HepG2 (cell line): ENCODE measurements around the gene LTBR. TPM values are rescaled to one million over a fixed set of nuclear protein-coding genes. Genes with fewer than 3 reads are reported as not detected.
A peak's percentile ranks its signal among the peaks of the same experiment; 100 is the strongest.

ENCODE experiments used
- ATAC-seq: fragments of 200-7000 bp; cut with Tn5 transposase; 3 replicates; pipeline ENCODE4 v1.9.1; 2020; ENCODE audit warnings: mild to moderate bottlenecking, moderate library complexity
- BruUV-seq: library from RNA; stranded (reverse); fragments of 400-500 nt; replicated peaks from 2 replicates; lab custom pipeline; 2021; lab: Mats Ljungman, UMichigan
- CTCF ChIA-PET: fragments of 300-600 bp; formaldehyde crosslinking; extraction: SDS; loops from one replicate; lab custom pipeline; 2021; ENCODE audit warnings: low total read pairs, inconsistent platforms, low intra/inter-chr PET ratio; lab: Yijun Ruan, JAX
- POLR2A ChIA-PET: fragments of 350-600 bp; sonication (Branson Sonifier 250); formaldehyde crosslinking; loops from one replicate; lab custom pipeline; 2020; ENCODE audit warnings: antibody characterized with exemption, inconsistent platforms; lab: Yijun Ruan, JAX
- DNase-seq: peaks from one replicate; pipeline ENCODE4 v3.0.0-alpha.2; 2015; ENCODE audit warnings: low spot score
- FAIRE-seq: peaks from 3 replicates; lab custom pipeline; 2011; peaks lifted over from hg19 to GRCh38; lab: Jason Lieb, UNC
- H2AFZ ChIP-seq: one replicate; pipeline ENCODE4 v1.6.1; 2011; ENCODE audit warnings: low read length, inconsistent platforms
- H3K27ac ChIP-seq: fragments of 300-600 bp; 3 replicates; pipeline ENCODE4 v1.8.0; 2011; ENCODE audit warnings: mixed run types, mild to moderate bottlenecking, mixed read lengths, low read length, inconsistent platforms; ENCODE audit not compliant: insufficient read depth; ENCODE audit errors: extremely low read length
- H3K27me3 ChIP-seq, 2 experiments: fragments of 200-600 bp in 1 of 2; 2 replicates in 1 of 2; 3 replicates in 1 of 2; pipeline versions ENCODE4 v1.6.0 to v1.8.0; 2011; ENCODE audit warnings: low read length in 2 of 2, mild to moderate bottlenecking in 2 of 2, moderate library complexity in 2 of 2, inconsistent platforms in 1 of 2; ENCODE audit not compliant: insufficient read depth in 2 of 2, control insufficient read depth in 1 of 2
- H3K36me3 ChIP-seq, 2 experiments: fragments of 200-600 bp in 1 of 2; replicated peaks in 1 of 2; 2 replicates in 1 of 2; 3 replicates in 1 of 2; pipeline versions ENCODE4 v1.5.1 to v1.8.0; 2011; ENCODE audit warnings: low read length in 2 of 2, inconsistent platforms in 1 of 2; ENCODE audit not compliant: insufficient read depth in 2 of 2, control insufficient read depth in 1 of 2
- H3K4me1 ChIP-seq: 2 replicates; pipeline ENCODE4 v1.5.1; 2012; ENCODE audit warnings: low read length, inconsistent platforms; ENCODE audit not compliant: insufficient read depth
- H3K4me2 ChIP-seq: 2 replicates; pipeline ENCODE4 v1.6.0; 2011; ENCODE audit warnings: low read depth, low read length, inconsistent platforms
- H3K4me3 ChIP-seq, 3 experiments: fragments of 200-600 bp in 1 of 3; sonication (generic), shearing (Covaris generic) in 1 of 3; replicated peaks in 1 of 3; 2 replicates each; pipeline ENCODE4 v1.5.1; 2011 to 2016; ENCODE audit warnings: low read length in 3 of 3, inconsistent platforms in 2 of 3, low read depth in 2 of 3, mild to moderate bottlenecking in 2 of 3, control low read depth in 1 of 3, mixed read lengths in 1 of 3; ENCODE audit not compliant: insufficient read depth in 1 of 3
- H3K79me2 ChIP-seq: one replicate; pipeline ENCODE4 v1.6.1; 2011; ENCODE audit warnings: low read length, inconsistent platforms; ENCODE audit not compliant: insufficient read depth
- H3K9ac ChIP-seq: 2 replicates; pipeline ENCODE4 v1.6.0; 2011; ENCODE audit warnings: mild to moderate bottlenecking, low read depth, low read length, inconsistent platforms; ENCODE audit not compliant: insufficient read depth
- H3K9me3 ChIP-seq: 2 replicates; pipeline ENCODE4 v1.5.1; 2012; ENCODE audit warnings: mild to moderate bottlenecking, low read length
- H4K20me1 ChIP-seq: 2 replicates; pipeline ENCODE4 v1.6.0; 2011; ENCODE audit warnings: inconsistent platforms, mild to moderate bottlenecking, low read length, moderate library complexity; ENCODE audit not compliant: insufficient read depth
- CREB1 ChIP-seq, 2 experiments: fragments of 450-650 bp in 1 of 2; IDR thresholded peaks; 2 replicates each; pipeline ENCODE4 v1.6.1; 2016 to 2017; ENCODE audit warnings: control low read depth in 1 of 2, mild to moderate bottlenecking in 1 of 2, missing compliant biosample characterization in 1 of 2, missing genetic modification characterization in 1 of 2
- EED ChIP-seq: sonication (generic); formaldehyde crosslinking; IDR thresholded peaks from 2 replicates; pipeline ENCODE4 v1.5.0; 2020; ENCODE audit warnings: mild to moderate bottlenecking, missing genetic modification reagents
- ELF4 ChIP-seq: sonication (generic); formaldehyde crosslinking; IDR thresholded peaks from 2 replicates; pipeline ENCODE4 v1.5.0; 2020; ENCODE audit warnings: missing genetic modification reagents, mild to moderate bottlenecking, moderate library complexity, borderline replicate concordance
- GRHL1 ChIP-seq: sonication (generic); formaldehyde crosslinking; conservative IDR thresholded peaks from 2 replicates; pipeline ENCODE4 v1.8.0; 2022; ENCODE audit warnings: missing genetic modification reagents
- HNF4A ChIP-seq: sonication (generic); formaldehyde crosslinking; IDR thresholded peaks from 2 replicates; pipeline ENCODE4 v1.4.0; 2020; ENCODE audit warnings: missing genetic modification reagents
- HNRNPUL1 ChIP-seq: fragments of 200-400 bp; formaldehyde crosslinking; IDR thresholded peaks from 2 replicates; pipeline ENCODE4 v1.6.1; 2017; ENCODE audit warnings: low read depth, mild to moderate bottlenecking, low read length, moderate library complexity
- IKZF1 ChIP-seq: fragments of 450-650 bp; IDR thresholded peaks from 2 replicates; pipeline ENCODE4 v1.7.1; 2016
- LCORL ChIP-seq, 2 experiments: fragments of 450-650 bp in 1 of 2; sonication (generic) in 1 of 2; formaldehyde crosslinking in 1 of 2; IDR thresholded peaks; 2 replicates each; pipeline versions ENCODE4 v1.5.0 to v1.6.1; 2017 to 2020; ENCODE audit warnings: antibody characterized with exemption in 1 of 2, missing genetic modification reagents in 1 of 2
- MYNN ChIP-seq: sonication (generic); formaldehyde crosslinking; IDR thresholded peaks from 2 replicates; pipeline ENCODE4 v1.4.0; 2020; ENCODE audit warnings: mild to moderate bottlenecking, low read depth, missing genetic modification reagents
- NR1H2 ChIP-seq: sonication (generic); formaldehyde crosslinking; IDR thresholded peaks from 2 replicates; pipeline ENCODE4 v1.8.1; 2022; ENCODE audit warnings: low read depth, missing genetic modification reagents, borderline replicate concordance
- NR2F6 ChIP-seq, 2 experiments: IDR thresholded peaks; 2 replicates each; pipeline ENCODE4 v1.6.1; 2016; ENCODE audit warnings: antibody characterized with exemption in 1 of 2, mild to moderate bottlenecking in 1 of 2
- SMARCE1 ChIP-seq: fragments of 450-650 bp; IDR thresholded peaks from 2 replicates; pipeline ENCODE4 v1.6.1; 2017; ENCODE audit warnings: borderline replicate concordance
- SOX5 ChIP-seq: IDR thresholded peaks from 2 replicates; pipeline ENCODE4 v1.6.1; 2016; ENCODE audit warnings: borderline replicate concordance
- SRSF1 ChIP-seq: fragments of 200-400 bp; formaldehyde crosslinking; optimal IDR thresholded peaks from 2 replicates; pipeline ENCODE3; 2017; ENCODE audit warnings: mild to moderate bottlenecking, low read depth, low read length, moderate library complexity
- ZNF205 ChIP-seq: IDR thresholded peaks from 2 replicates; pipeline ENCODE4 v1.6.1; 2018; ENCODE audit warnings: missing biosample characterization, missing genetic modification reagents
- ZNF207 ChIP-seq: fragments of 450-650 bp; IDR thresholded peaks from 2 replicates; pipeline ENCODE4 v1.6.1; 2016; ENCODE audit warnings: antibody characterized with exemption, borderline replicate concordance
- ZNF350 ChIP-seq: sonication (generic); formaldehyde crosslinking; IDR thresholded peaks from 2 replicates; pipeline ENCODE4 v1.4.0; 2020; ENCODE audit warnings: mild to moderate bottlenecking, low read depth, missing genetic modification reagents, borderline replicate concordance
- ZNF567 ChIP-seq: sonication (generic); formaldehyde crosslinking; IDR thresholded peaks from 2 replicates; pipeline ENCODE4 v1.8.1; 2023; ENCODE audit warnings: mild to moderate bottlenecking, missing genetic modification reagents, borderline replicate concordance
- WGBS: methylation state at CpG from one replicate; pipeline ENCODE4 v1.1.6; 2017; ENCODE audit warnings: low lambda C conversion rate; 5-methylcytosine and 5-hydroxymethylcytosine counted together
- in situ Hi-C: cut with HindIII; loops from 2 replicates; pipeline ENCODE4 v1.10.0; 2017; ENCODE audit warnings: low pct_unique_long_range_greater_than_20kb; ENCODE audit not compliant: extremely low pct_ligation_motif_present
- intact Hi-C: fragments of 100-400 bp; cut with micrococcal nuclease; formaldehyde crosslinking; loops from one replicate; pipeline ENCODE4 v1.10.0; 2022; ENCODE audit not compliant: unreplicated experiment
- polyA plus RNA-seq, 8 experiments: library from polyadenylated mRNA; depleted of rRNA in 3 of 8; stranded (reverse) in 7 of 8; unstranded in 1 of 8; fragments of >200 nt; fragmentation: Illumina TruSeq in 4 of 8; extraction: Trizol in 4 of 8; gene quantifications; 2 replicates each; pipeline versions ENCODE4 v1.2.1 to v1.2.3, GENCODE V29; 2011 to 2016; ENCODE audit warnings: low read depth in 4 of 8, missing spikeins in 1 of 8, mixed read lengths in 1 of 8; ENCODE audit not compliant: insufficient read depth in 1 of 8
- total RNA-seq, 5 experiments: library from RNA; depleted of rRNA; stranded (reverse); fragments of >200 nt; fragmentation: Illumina TruSeq; extraction: Trizol; gene quantifications; 2 replicates each; pipeline ENCODE4 v1.2.3, GENCODE V29; 2016; ENCODE audit warnings: low read depth in 1 of 5
- TF ChIP-seq, protein P1 (sequence below): sonication (generic); formaldehyde crosslinking; IDR thresholded peaks from 2 replicates; pipeline ENCODE4 v1.5.1; 2020; ENCODE audit warnings: mild to moderate bottlenecking, missing genetic modification reagents, moderate library complexity

Gene LTBR
- total and polyA plus RNA-seq, 2 of the 13 experiments (the other 11 are each of a cell fraction or from before 2014, with no cell fraction given): 31.4 to 34.8 TPM

DNA sequence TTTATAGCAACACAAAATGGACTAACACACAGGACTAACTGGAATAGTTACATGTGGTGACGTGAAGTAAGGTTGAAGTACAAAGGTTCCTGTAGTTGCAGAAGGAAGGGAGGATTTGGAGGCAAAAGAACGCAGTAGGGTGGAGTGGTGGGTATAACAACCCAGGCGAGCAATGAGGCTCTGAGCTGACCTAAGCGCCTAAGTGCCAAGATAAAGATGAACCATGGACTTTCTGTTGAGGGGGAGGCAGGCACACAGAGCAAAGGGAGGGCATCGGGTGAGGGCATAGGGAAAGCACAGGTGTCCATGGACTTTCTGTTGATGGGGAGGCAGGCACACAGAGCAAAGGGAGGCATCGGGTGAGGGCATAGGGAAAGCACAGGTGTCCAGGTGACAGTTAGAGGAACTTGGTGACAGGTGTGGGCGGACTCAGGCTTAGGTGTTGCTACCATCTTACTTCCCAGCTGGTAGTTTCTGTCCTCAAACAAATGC lies 23.8 kb upstream of the LTBR start:
- Histone ChIP-seq H3K79me2 (no peaks in the 10 kb centered on the region), H3K4me2 (peak overlapping the region; percentile 56), H2AFZ (no peak overlapping the region), H3K9me3 (no peaks in the 10 kb centered on the region), H3K4me3 (peak overlapping the region in 1 of 3 experiments; percentile 48; a peak in 1 of 6 replicates), H3K36me3 (no peaks in the 10 kb centered on the region), H3K27me3 (no peaks in the 10 kb centered on the region), H3K9ac (no peak overlapping the region; the same call in 1 of the 2 replicates), H4K20me1 (no peaks in the 10 kb centered on the region), H3K27ac (peak overlapping the region; percentile 56), H3K4me1 (peaks cover 66% of the 10 kb centered on the region)
- 10% methylated on average over 7 of the region's 7 CpGs for WGBS
- ChIA-PET CTCF (no interaction called here), POLR2A (interaction anchor here (0.9 to 5.4 kb wide), 6 partner anchors 11 to 25 kb away, joined by 4 to 42 read pairs (median 6); partner anchors contain the start of genes LTBR, SCNN1A and TNFRSF1A)
- peak; percentile 59 for DNase-seq
- ATAC-seq: peak; percentile 30
- in situ Hi-C loops: no loop called here
- peak; percentile 48 for FAIRE-seq
- BruUV-seq: no TSS peak
- intact Hi-C loops: no loop called here
- TF ChIP-seq EED: no peak
- peak; percentile 35; the same call in 1 of the 2 replicates for TF ChIP-seq NR2F6 (IDR thresholded peaks at IDR 0.05)
- no peak for TF ChIP-seq NR2F6 (CRISPR knock-in tag; IDR thresholded peaks at IDR 0.05)
- TF ChIP-seq NR1H2 (CRISPR knock-in tag): no peak
- TF ChIP-seq HNRNPUL1: no peak
- TF ChIP-seq, protein P1, sequence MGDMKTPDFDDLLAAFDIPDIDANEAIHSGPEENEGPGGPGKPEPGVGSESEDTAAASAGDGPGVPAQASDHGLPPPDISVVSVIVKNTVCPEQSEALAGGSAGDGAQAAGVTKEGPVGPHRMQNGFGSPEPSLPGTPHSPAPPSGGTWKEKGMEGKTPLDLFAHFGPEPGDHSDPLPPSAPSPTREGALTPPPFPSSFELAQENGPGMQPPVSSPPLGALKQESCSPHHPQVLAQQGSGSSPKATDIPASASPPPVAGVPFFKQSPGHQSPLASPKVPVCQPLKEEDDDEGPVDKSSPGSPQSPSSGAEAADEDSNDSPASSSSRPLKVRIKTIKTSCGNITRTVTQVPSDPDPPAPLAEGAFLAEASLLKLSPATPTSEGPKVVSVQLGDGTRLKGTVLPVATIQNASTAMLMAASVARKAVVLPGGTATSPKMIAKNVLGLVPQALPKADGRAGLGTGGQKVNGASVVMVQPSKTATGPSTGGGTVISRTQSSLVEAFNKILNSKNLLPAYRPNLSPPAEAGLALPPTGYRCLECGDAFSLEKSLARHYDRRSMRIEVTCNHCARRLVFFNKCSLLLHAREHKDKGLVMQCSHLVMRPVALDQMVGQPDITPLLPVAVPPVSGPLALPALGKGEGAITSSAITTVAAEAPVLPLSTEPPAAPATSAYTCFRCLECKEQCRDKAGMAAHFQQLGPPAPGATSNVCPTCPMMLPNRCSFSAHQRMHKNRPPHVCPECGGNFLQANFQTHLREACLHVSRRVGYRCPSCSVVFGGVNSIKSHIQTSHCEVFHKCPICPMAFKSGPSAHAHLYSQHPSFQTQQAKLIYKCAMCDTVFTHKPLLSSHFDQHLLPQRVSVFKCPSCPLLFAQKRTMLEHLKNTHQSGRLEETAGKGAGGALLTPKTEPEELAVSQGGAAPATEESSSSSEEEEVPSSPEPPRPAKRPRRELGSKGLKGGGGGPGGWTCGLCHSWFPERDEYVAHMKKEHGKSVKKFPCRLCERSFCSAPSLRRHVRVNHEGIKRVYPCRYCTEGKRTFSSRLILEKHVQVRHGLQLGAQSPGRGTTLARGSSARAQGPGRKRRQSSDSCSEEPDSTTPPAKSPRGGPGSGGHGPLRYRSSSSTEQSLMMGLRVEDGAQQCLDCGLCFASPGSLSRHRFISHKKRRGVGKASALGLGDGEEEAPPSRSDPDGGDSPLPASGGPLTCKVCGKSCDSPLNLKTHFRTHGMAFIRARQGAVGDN (CRISPR knock-in tag): peak; percentile 32; the same call in 1 of the 2 replicates
- no peak for TF ChIP-seq ZNF567 (CRISPR knock-in tag)
- TF ChIP-seq ZNF350 (CRISPR knock-in tag): 0 out of 2 replicates have a peak, but pooled peaks have one; percentile 27
- no peak for TF ChIP-seq SMARCE1
- TF ChIP-seq SRSF1: no peak
- peak; percentile 74 for TF ChIP-seq HNF4A (CRISPR knock-in tag)
- no peak for TF ChIP-seq ELF4
- TF ChIP-seq GRHL1: no peak
- no peak for TF ChIP-seq MYNN (CRISPR knock-in tag)
- no peak for TF ChIP-seq IKZF1
- TF ChIP-seq SOX5 (CRISPR knock-in tag): no peak
- TF ChIP-seq ZNF205 (CRISPR knock-in tag): no peak
- no peak; the same call in 1 of the 2 replicates for TF ChIP-seq CREB1 (IDR thresholded peaks at IDR 0.05)
- peak; percentile 1; the same call in 1 of the 2 replicates for TF ChIP-seq CREB1 (CRISPR knock-in tag; IDR thresholded peaks at IDR 0.05)
- no peak for TF ChIP-seq LCORL (IDR thresholded peaks at IDR 0.05)
- peak; percentile 27; the same call in 1 of the 2 replicates for TF ChIP-seq LCORL (CRISPR knock-in tag; IDR thresholded peaks at IDR 0.05)
- TF ChIP-seq ZNF207: 0 out of 2 replicates have a peak, but pooled peaks have one; percentile 44
